Calu3 (cell line): Measurements from ENCODE around the gene UQCRHL. TPM values are rescaled to one million over a fixed set of nuclear protein-coding genes. Genes with fewer than 3 reads are reported as not detected.
A peak's percentile ranks its signal among the peaks of the same experiment; 100 is the strongest.
"Not testable (repeated sequence)": the region's sequence is repeated elsewhere in the genome, so short reads cannot be mapped to it uniquely, and the experiment has no call there.

Source experiments
- Bru-seq: library from RNA; stranded (reverse); fragments of 400-500 nt; gene quantifications from one replicate; lab custom pipeline; 2021; lab: Mats Ljungman, UMichigan
- BruChase-seq, 2 experiments: library from RNA; stranded (reverse); fragments of 400-500 nt; gene quantifications; one replicate each; lab custom pipeline; 2021; lab: Mats Ljungman, UMichigan
- BruUV-seq: library from RNA; stranded (reverse); fragments of 400-500 nt; replicated peaks from 2 replicates; lab custom pipeline; 2021; lab: Mats Ljungman, UMichigan
- CTCF ChIA-PET: fragments of 300-600 bp; sonication (Branson Sonifier 250); formaldehyde crosslinking; loops from one replicate; lab custom pipeline; 2022; ENCODE audit warnings: antibody characterized with exemption; lab: Charles Lee
- DNase-seq: peaks from one replicate; pipeline ENCODE4 v3.0.0; 2022
- H3K27ac Mint-ChIP-seq: one replicate; pipeline ENCODE4 v1.8.0; 2022; ENCODE audit warnings: mixed read lengths; ENCODE audit not compliant: unreplicated experiment
- H3K27me3 Mint-ChIP-seq: one replicate; pipeline ENCODE4 v1.8.0; 2022; ENCODE audit warnings: mixed read lengths; ENCODE audit not compliant: unreplicated experiment
- H3K36me3 Mint-ChIP-seq: one replicate; pipeline ENCODE4 v1.8.0; 2022; ENCODE audit warnings: mild to moderate bottlenecking, moderate library complexity, mixed read lengths; ENCODE audit not compliant: insufficient read depth, unreplicated experiment
- H3K4me1 Mint-ChIP-seq: one replicate; pipeline ENCODE4 v1.8.0; 2022; ENCODE audit warnings: mild to moderate bottlenecking, low read depth, mixed read lengths; ENCODE audit not compliant: unreplicated experiment
- H3K4me3 Mint-ChIP-seq: one replicate; pipeline ENCODE4 v1.8.0; 2022; ENCODE audit warnings: mild to moderate bottlenecking, low read depth, moderate library complexity, mixed read lengths; ENCODE audit not compliant: unreplicated experiment
- H3K9me3 Mint-ChIP-seq: one replicate; pipeline ENCODE4 v1.8.0; 2022; ENCODE audit warnings: low read depth, mixed read lengths; ENCODE audit not compliant: unreplicated experiment
- intact Hi-C: fragments of 100-400 bp; cut with micrococcal nuclease; formaldehyde crosslinking; loops from one replicate; pipeline ENCODE4 v1.10.0; 2022; ENCODE audit not compliant: unreplicated experiment
- long read RNA-seq: library from polyadenylated mRNA; stranded (forward); transcript quantifications from one replicate; pipeline ENCODE4 v2.0.0, GENCODE V29; 2022
- total RNA-seq: library from RNA; stranded (reverse); gene quantifications from 2 replicates; pipeline ENCODE4 v1.2.3, GENCODE V29; 2022
- TF ChIP-seq, protein P1 (sequence below): fragments of 200-600 bp; IDR thresholded peaks from one replicate; pipeline ENCODE4 v1.8.0; 2022; ENCODE audit warnings: antibody characterized with exemption; ENCODE audit not compliant: unreplicated experiment

The UQCRHL gene
- total RNA-seq (3.3 and 3.6 TPM in 2 replicates), Bru-seq, nascent RNA (percentile 48 among the genes with signal in this experiment), BruChase-seq, experiment 1, labeled RNA remaining after a 6-hour chase (percentile 90 among the genes with signal in this experiment), BruChase-seq, experiment 2, labeled RNA remaining after a 2-hour chase (percentile 74 among the genes with signal in this experiment)
- long read RNA-seq = 0 reads

DNA sequence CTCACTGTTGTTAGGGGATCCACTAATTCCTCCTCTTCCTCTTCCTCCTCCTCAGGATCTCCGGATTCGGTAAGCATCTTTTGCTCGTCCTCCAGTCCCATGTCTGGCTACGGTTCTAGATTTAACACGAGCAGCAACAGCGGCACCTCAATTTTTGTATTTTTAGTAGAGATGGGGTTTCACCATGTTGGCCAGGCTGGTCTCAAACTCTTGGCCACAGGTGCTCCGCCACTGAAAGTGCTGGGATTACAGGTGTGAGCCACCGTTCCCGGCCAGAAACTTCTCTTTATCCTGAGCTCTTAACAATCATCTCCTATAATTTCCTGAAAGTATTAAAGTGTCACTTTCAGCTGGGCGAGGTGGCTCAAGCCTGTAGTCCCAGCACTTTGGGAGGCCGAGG lies at the start of gene UQCRHL:
UQCRHL (minus strand) TSS at position 101 of the 400 bp plus-strand sequence; CDS start at position 101, 0 bp downstream.
- H3K4me3 Mint-ChIP-seq, intact Hi-C loops, BruUV-seq, H3K36me3 Mint-ChIP-seq, H3K9me3 Mint-ChIP-seq, H3K27ac Mint-ChIP-seq, CTCF ChIA-PET, H3K27me3 Mint-ChIP-seq, H3K4me1 Mint-ChIP-seq, DNase-seq: not testable (repeated sequence)

DNA sequence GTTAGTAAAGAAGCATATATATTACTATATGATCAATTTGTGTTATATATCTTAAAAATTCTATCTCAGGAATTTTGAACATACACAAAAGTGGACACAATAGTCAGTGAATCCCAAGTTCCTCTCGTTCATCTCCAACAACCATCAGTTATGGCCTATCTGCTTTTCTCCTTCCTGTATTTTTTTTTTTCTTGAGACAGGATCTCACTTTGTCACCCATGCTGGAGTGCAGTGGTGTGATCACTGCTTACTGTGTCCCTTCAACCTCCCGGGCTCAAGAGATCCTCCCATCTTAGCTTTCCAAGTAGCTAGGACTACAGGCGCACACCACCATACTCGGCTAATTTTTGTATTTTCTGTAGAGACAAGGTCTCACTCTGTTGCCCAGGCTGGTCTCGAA lies 49.4 kb upstream of the UQCRHL start:
- no peak overlapping the region for H3K4me3 Mint-ChIP-seq
- intact Hi-C loops = no loop called here
- no peaks in the 10 kb centered on the region for H3K27me3 Mint-ChIP-seq
- TF ChIP-seq, protein P1, sequence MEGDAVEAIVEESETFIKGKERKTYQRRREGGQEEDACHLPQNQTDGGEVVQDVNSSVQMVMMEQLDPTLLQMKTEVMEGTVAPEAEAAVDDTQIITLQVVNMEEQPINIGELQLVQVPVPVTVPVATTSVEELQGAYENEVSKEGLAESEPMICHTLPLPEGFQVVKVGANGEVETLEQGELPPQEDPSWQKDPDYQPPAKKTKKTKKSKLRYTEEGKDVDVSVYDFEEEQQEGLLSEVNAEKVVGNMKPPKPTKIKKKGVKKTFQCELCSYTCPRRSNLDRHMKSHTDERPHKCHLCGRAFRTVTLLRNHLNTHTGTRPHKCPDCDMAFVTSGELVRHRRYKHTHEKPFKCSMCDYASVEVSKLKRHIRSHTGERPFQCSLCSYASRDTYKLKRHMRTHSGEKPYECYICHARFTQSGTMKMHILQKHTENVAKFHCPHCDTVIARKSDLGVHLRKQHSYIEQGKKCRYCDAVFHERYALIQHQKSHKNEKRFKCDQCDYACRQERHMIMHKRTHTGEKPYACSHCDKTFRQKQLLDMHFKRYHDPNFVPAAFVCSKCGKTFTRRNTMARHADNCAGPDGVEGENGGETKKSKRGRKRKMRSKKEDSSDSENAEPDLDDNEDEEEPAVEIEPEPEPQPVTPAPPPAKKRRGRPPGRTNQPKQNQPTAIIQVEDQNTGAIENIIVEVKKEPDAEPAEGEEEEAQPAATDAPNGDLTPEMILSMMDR = no peak
- BruUV-seq = no TSS peak
- no peaks in the 10 kb centered on the region for H3K9me3 Mint-ChIP-seq
- DNase-seq = no peak
- H3K27ac Mint-ChIP-seq = no peak overlapping the region
- CTCF ChIA-PET = no interaction called here
- peaks cover 8% of the 10 kb centered on the region for H3K4me1 Mint-ChIP-seq
- no peaks in the 10 kb centered on the region for H3K36me3 Mint-ChIP-seq

DNA sequence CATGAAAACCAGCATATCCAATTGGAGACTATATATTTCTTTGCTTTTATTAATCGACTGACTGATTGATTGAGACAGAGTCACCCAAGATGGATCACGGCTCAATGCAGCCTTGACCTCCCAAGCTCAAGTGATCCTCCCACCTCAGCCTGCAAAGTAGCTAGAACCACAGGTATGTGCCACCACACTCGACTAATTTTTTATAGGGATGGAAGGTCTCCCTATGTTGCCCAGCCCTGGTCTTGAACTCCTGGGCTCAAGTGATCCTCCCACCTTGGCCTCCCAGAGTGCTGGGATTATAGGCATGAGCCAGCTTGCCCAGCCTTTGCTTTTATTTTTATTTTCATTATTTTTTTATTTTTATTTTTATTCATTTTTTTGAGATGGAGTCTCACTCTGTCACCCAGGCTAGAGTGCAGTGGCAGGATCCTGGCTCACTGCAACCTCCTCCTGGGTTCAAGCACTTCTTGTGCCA lies 45.4 kb upstream of the UQCRHL start:
- Mint-ChIP-seq H3K4me3 (no peak overlapping the region), H3K36me3 (peaks cover 23% of the 10 kb centered on the region), H3K27ac (no peak overlapping the region), H3K27me3 (no peaks in the 10 kb centered on the region), H3K4me1 (peaks cover under 1% of the 10 kb centered on the region), H3K9me3 (no peaks in the 10 kb centered on the region)
- CTCF ChIA-PET = no interaction called here
- no peak for DNase-seq
- intact Hi-C loops = loop anchor here (5.0 kb wide), 1 partner anchor 49 kb away; no protein-coding TSS in a partner anchor
- no TSS peak for BruUV-seq
- TF ChIP-seq, protein P1 = no peak

DNA sequence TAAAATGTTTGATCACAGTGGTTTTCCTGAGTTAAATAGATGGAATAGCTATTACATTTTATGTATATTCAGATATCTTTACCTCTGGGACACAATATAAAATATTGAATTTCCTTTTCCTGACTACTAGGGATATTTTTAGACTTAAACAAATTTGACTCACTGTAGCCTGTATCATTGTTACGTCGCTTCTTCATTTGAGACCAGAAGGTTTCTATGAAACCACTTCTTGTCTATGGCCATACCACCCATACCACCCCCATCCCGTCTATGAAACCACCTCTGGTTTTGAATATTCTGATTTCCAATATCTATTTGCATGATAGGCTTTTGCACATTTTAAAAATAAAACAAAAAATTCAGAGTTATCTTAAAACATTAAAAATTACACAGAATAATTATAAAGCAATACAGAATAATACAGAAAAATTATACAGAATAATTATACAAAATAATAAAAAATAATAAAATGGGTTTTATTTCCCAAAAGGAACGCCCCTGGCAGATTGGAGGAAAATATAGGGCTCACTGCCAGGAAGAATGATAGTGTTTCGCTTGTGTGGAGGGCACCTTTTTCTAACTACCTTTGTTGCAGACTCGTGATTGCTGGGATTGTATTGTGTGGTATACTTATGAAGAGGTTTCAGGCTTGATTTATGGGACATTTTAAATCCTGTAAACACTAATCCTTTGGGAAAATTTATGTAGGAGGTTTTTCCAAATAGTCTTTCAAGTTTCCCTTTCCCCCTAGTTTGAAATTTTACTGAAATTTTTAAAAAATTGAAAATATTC lies 44.8 kb upstream of the UQCRHL start:
- no peak overlapping the region for H3K27ac Mint-ChIP-seq
- H3K4me3 Mint-ChIP-seq = no peak overlapping the region
- no peak for DNase-seq
- no peaks in the 10 kb centered on the region for H3K4me1 Mint-ChIP-seq
- H3K36me3 Mint-ChIP-seq = peaks cover 30% of the 10 kb centered on the region
- CTCF ChIA-PET = no interaction called here
- intact Hi-C loops = loop anchor here (5.0 kb wide), 1 partner anchor 50 kb away; no protein-coding TSS in a partner anchor
- no TSS peak for BruUV-seq
- TF ChIP-seq, protein P1 = no peak
- no peaks in the 10 kb centered on the region for H3K27me3 Mint-ChIP-seq
- no peaks in the 10 kb centered on the region for H3K9me3 Mint-ChIP-seq
